ENCODE data around the gene AKR7A2. TPM values are rescaled to one million over a fixed set of nuclear protein-coding genes. Genes with fewer than 3 reads are reported as not detected.

Gene AKR7A2
- total and polyA plus RNA-seq, 8 donors, result 18.7 to 108 (median 48.6) TPM; not detected in 1

- Histone ChIP-seq H3K4me3 (no peak overlapping the region), H3K27ac (peak overlapping the region in 2 of 5 donors; percentile 4 to 41), H3K9me3 (no peaks in the 10 kb centered on the region), H3K4me1 (peaks cover 3 to 43% (median 26%) of the 10 kb centered on the region in 4 donors), H3K27me3 (no peaks in the 10 kb centered on the region), H3K36me3 (peaks cover 63 to 93% (median 86%) of the 10 kb centered on the region in 4 donors)
- TF ChIP-seq CTCF (IDR thresholded peaks at IDR 0.05), result peak in 5 of 7 experiments; percentile 67 to 95 (median 82)
- TF ChIP-seq POLR2A (IDR thresholded peaks at IDR 0.05), result no peak
- peak in 1 of 3 donors; percentile 31 for TF ChIP-seq POLR2AphosphoS5 (IDR thresholded peaks at IDR 0.05)
- intact Hi-C loops (cut with DNase I; ENCODE audit: low total_unique reads), result loop anchor here (10.0 kb wide), 1 partner anchor 313 kb away; no protein-coding TSS in a partner anchor
- WGBS, 5 donors, result 61 to 65% (median 64%) methylated on average over 22 to 25 of the region's 25 CpGs
- peak; percentile 74 to 85 for DNase-seq
These were observed 29.5 kb upstream of the AKR7A2 start for GRCh38 chr1:19341201-19342061.

- intact Hi-C loops (cut with DNase I; ENCODE audit: low total_unique reads), result loop anchor here (10.0 kb wide), 1 partner anchor 314 kb away; no protein-coding TSS in a partner anchor
- Histone ChIP-seq H3K4me1 (peaks cover 3 to 38% (median 26%) of the 10 kb centered on the region in 4 donors), H3K27ac (no peak overlapping the region), H3K9me3 (no peaks in the 10 kb centered on the region), H3K27me3 (no peaks in the 10 kb centered on the region), H3K4me3 (no peak overlapping the region), H3K36me3 (peaks cover 61 to 89% (median 82%) of the 10 kb centered on the region in 4 donors)
- 90 to 97% (median 95%) methylated on average over 14 of the region's 14 CpGs for WGBS, 5 donors
- no peak for DNase-seq
- TF ChIP-seq EP300 (IDR thresholded peaks at IDR 0.05) (no peak), POLR2A (IDR thresholded peaks at IDR 0.05) (no peak), POLR2AphosphoS5 (IDR thresholded peaks at IDR 0.05) (no peak), CTCF (IDR thresholded peaks at IDR 0.05) (no peak)
These were observed 28.5 kb upstream of the AKR7A2 start for GRCh38 chr1:19340387-19340937.

- H3K9me3 ChIP-seq, result no peaks in the 10 kb centered on the region
- intact Hi-C loops (cut with DNase I; ENCODE audit: low total_unique reads), result no loop called here
- H3K36me3 ChIP-seq, result peaks cover 50 to 78% (median 70%) of the 10 kb centered on the region in 4 donors
- no peak overlapping the region for H3K27ac ChIP-seq
- 86 to 92% (median 91%) methylated on average over 17 to 19 of the region's 19 CpGs for WGBS, 5 donors
- no peak overlapping the region for H3K4me3 ChIP-seq
- H3K4me1 ChIP-seq, result peaks cover 0 to 27% (median 18%) of the 10 kb centered on the region in 4 donors
- no peaks in the 10 kb centered on the region for H3K27me3 ChIP-seq
- no peak for DNase-seq
- TF ChIP-seq CTCF (IDR thresholded peaks at IDR 0.05) (no peak), POLR2AphosphoS5 (IDR thresholded peaks at IDR 0.05) (no peak), EP300 (IDR thresholded peaks at IDR 0.05) (no peak), POLR2A (IDR thresholded peaks at IDR 0.05) (no peak)
These were observed 27.4 kb upstream of the AKR7A2 start for GRCh38 chr1:19339214-19339861.

GRCh38 chr1:19338323-19338762 lies 26.4 kb upstream of the AKR7A2 start:
- peak in 1 of 2 donors; percentile 63 for DNase-seq

More at GRCh38 chr1:19338323-19338762, 26.4 kb upstream of the AKR7A2 start:
- no peak overlapping the region for H3K27ac ChIP-seq
- no peaks in the 10 kb centered on the region for H3K27me3 ChIP-seq
- no peaks in the 10 kb centered on the region for H3K9me3 ChIP-seq
- intact Hi-C loops (cut with DNase I; ENCODE audit: low total_unique reads), result no loop called here
- H3K4me3 ChIP-seq, result no peak overlapping the region
- H3K4me1 ChIP-seq, result peaks cover 0 to 19% (median 13%) of the 10 kb centered on the region in 4 donors
- 78 to 90% (median 85%) methylated on average over 23 to 27 of the region's 27 CpGs for WGBS, 5 donors
- TF ChIP-seq CTCF (IDR thresholded peaks at IDR 0.05) (peak in 1 of 7 experiments; percentile 15), EP300 (IDR thresholded peaks at IDR 0.05) (no peak)
- H3K36me3 ChIP-seq, result peaks cover 40 to 68% (median 60%) of the 10 kb centered on the region in 4 donors
